H1 (cell line): ENCODE data around the gene WRAP53. TPM values are rescaled to one million over a fixed set of nuclear protein-coding genes. Genes with fewer than 3 reads are reported as not detected.
A peak's percentile ranks its signal among the peaks of the same experiment; 100 is the strongest.

Experiments used
- CREB1 ChIP-seq: IDR thresholded peaks from 2 replicates; pipeline ENCODE4 v1.6.1; 2012; ENCODE audit warnings: inconsistent platforms
- RBBP5 ChIP-seq: IDR thresholded peaks from 2 replicates; pipeline ENCODE4 v1.7.1; 2012; ENCODE audit warnings: low read depth, mild to moderate bottlenecking, inconsistent platforms, low read length, moderate library complexity, borderline replicate concordance
- SUZ12 ChIP-seq: fragments of 200-600 bp; sonication (generic); IDR thresholded peaks from 2 replicates; pipeline ENCODE4 v1.6.1; 2012; ENCODE audit warnings: mild to moderate bottlenecking, inconsistent platforms, low read length, moderate library complexity, mixed read lengths
- TAF1 ChIP-seq: IDR thresholded peaks from 2 replicates; pipeline ENCODE4 v1.6.1; 2011; ENCODE audit warnings: mild to moderate bottlenecking, low read depth, low read length
- TBP ChIP-seq: IDR thresholded peaks from 2 replicates; pipeline ENCODE4 v1.6.1; 2011; ENCODE audit warnings: low read depth, low read length, improper control_type of control experiment
- polyA plus RNA-seq, 7 experiments: library from polyadenylated mRNA; depleted of rRNA in 3 of 7; stranded (reverse) in 5 of 7; unstranded in 2 of 7; fragments of >200 nt in 5 of 7; fragments of 200-250 nt in 2 of 7; gene quantifications; 1 replicate in 5 of 7; 2 replicates in 1 of 7; 4 replicates in 1 of 7; pipeline versions ENCODE4 v1.2.1 to v1.2.3, GENCODE V29; 2011 to 2013; ENCODE audit warnings: missing spikeins in 2 of 7, mixed read lengths in 2 of 7
- total RNA-seq: library from RNA; stranded (reverse); fragmentation: NEBNext Ultra II Directional; extraction: Animal tissue kit (Norgen Biotek cat#: 25700); gene quantifications from 2 replicates; pipeline ENCODE4 v1.2.1, GENCODE V29; 2021
- TF ChIP-seq, protein P1 (sequence below): IDR thresholded peaks from 2 replicates; pipeline ENCODE4 v1.6.1; 2011; ENCODE audit warnings: low read length, improper control_type of control experiment

Gene WRAP53
- total and polyA plus RNA-seq, 2 of the 8 experiments (the other 6 are each of a cell fraction or from before 2014, with no cell fraction given): 29.2 to 30.1 TPM

- TF ChIP-seq RBBP5 (no peak), TAF1 (peak; percentile 60), CREB1 (no peak), TBP (peak; percentile 89), SUZ12 (no peak)
- TF ChIP-seq, protein P1, sequence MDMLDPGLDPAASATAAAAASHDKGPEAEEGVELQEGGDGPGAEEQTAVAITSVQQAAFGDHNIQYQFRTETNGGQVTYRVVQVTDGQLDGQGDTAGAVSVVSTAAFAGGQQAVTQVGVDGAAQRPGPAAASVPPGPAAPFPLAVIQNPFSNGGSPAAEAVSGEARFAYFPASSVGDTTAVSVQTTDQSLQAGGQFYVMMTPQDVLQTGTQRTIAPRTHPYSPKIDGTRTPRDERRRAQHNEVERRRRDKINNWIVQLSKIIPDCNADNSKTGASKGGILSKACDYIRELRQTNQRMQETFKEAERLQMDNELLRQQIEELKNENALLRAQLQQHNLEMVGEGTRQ: no peak
These were observed 37.7 kb upstream of the WRAP53 start, which contains the start of gene ATP1B2 (continued) for GRCh38 chr17:7650509-7651096.
